Brain microvascular endothelial cell (primary cell): ENCODE results near the gene GHDC.
"Not testable (repeated sequence)": the region's sequence is repeated elsewhere in the genome, so short reads cannot be mapped to it uniquely, and the experiment has no call there.

ENCODE experiments used
- DNase-seq: peaks from one replicate; pipeline ENCODE4 v3.0.0-alpha.2; 2020
- H3K27ac ChIP-seq: fragments of 250-450 bp; sonication (Bioruptor Pico); 2 replicates; pipeline ENCODE4 v1.5.1; 2020; ENCODE audit warnings: mild to moderate bottlenecking, moderate library complexity
- H3K27me3 ChIP-seq: fragments of 250-450 bp; sonication (Bioruptor Pico); replicated peaks from 2 replicates; pipeline ENCODE4 v1.5.1; 2020; ENCODE audit warnings: mild to moderate bottlenecking
- H3K36me3 ChIP-seq: fragments of 250-450 bp; sonication (Bioruptor Pico); replicated peaks from 2 replicates; pipeline ENCODE4 v1.5.1; 2020; ENCODE audit warnings: mild to moderate bottlenecking
- H3K4me3 ChIP-seq: 2 replicates; pipeline ENCODE4 v1.5.1; 2011; ENCODE audit warnings: low read depth, mild to moderate bottlenecking, control low read depth, low read length, moderate library complexity
- CTCF ChIP-seq: IDR thresholded peaks from 2 replicates; pipeline ENCODE4 v1.5.1; 2011; ENCODE audit warnings: low read depth, mild to moderate bottlenecking, moderate library complexity, low read length, control low read depth, inconsistent platforms; ENCODE audit errors: missing control alignments
- in situ Hi-C: cut with HindIII; loops from 2 replicates; pipeline ENCODE4 v1.10.0; 2017; ENCODE audit warnings: low sequenced_read_pairs, low pct_ligation_motif_present

Gene GHDC

DNA sequence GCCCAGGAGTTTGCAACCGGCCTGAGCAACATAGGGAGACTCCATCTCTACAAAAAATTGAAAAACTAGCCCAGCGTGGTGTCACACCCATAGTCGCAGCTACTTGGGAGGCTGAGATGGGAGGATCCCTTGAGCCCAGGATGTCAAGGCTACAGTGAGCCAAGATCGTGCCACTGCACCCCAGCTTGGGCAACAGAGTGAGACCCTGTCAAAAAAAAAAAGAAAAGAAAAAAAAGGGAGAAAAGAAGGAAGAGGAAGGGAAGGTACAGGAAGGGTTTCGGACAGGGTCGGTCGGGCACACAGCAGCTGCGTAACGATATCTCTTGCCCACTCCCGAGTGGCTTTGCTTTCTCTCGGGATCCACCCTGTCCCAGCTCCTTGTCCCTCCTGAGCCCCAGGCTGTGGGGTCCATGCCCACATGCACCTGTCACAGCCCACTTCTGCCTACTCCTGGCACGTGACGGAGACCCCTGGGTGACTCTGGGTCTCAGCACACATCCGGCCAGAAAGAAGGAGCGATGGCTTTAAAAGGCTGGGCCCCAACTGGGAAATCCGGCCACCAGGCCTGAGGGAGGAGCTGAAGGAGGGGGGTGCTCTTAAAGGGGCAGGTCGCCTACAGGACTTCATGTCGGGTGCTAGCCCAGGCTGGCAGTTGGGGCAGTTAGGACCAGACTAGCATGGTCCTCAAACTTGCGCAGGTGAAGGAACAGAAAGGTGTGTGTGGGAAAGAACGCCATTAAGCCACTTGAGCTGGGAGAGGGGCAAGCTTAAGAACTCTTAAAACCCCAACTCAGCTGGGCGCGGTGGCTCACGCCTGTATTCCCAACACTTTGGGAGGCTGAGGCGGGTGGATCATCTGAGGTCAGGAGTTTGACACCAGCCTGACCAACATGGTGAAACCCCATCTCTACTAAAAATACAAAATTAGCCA is at the start of gene GHDC:
GHDC (minus strand) TSS at position 526 of the 931 bp plus-strand sequence. CDS start 913 bp downstream, outside the sequence.
- peak within 1 kb of the TSS; percentile 74 for H3K4me3 ChIP-seq
- peak; percentile 57 for DNase-seq
- no peaks in the 10 kb centered on the region for H3K27me3 ChIP-seq
- H3K27ac ChIP-seq: no peak within 1 kb of the TSS
- H3K36me3 ChIP-seq: no peaks in the 10 kb centered on the region
- TF ChIP-seq CTCF: no peak
- in situ Hi-C loops: no loop called here

DNA sequence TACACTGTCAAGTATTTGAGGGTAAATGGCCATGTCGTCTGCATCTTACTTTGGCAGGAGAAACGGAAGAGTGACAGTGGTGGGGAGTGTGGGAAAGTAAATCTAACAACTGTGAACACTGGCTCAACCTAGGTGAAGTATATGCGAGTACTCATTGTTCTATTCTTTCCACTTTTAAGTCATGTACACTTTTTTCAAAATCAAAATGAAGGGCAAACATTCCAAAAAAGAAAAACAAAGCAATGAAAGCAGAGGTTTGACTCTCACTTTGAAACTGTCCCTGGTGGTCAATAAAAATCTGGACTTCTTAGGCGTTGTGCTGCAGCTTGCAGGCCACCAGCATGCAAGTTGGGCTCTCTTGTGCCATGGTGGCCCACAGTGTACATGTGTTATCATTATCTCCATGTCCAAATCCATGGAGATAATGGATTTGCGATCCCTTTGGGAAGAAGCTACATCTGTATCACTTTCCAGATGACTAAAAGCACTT is 49.2 kb upstream of the GHDC start:
- H3K36me3 ChIP-seq: no peaks in the 10 kb centered on the region
- H3K4me3 ChIP-seq: no peak overlapping the region
- TF ChIP-seq CTCF: no peak
- DNase-seq: no peak
- no peaks in the 10 kb centered on the region for H3K27me3 ChIP-seq
- in situ Hi-C loops: no loop called here
- no peak overlapping the region for H3K27ac ChIP-seq

GRCh38 chr17:42241871-42242270 is 47.6 kb upstream of the GHDC start:
- DNase-seq: no peak
- Histone ChIP-seq H3K4me3 (no peak overlapping the region), H3K27ac (no peak overlapping the region), H3K36me3 (no peaks in the 10 kb centered on the region), H3K27me3 (no peaks in the 10 kb centered on the region)
- TF ChIP-seq CTCF: no peak
- in situ Hi-C loops: no loop called here

- H3K36me3 ChIP-seq, in situ Hi-C loops, DNase-seq, H3K27me3 ChIP-seq, H3K4me3 ChIP-seq: not testable (repeated sequence)
- peak overlapping the region; percentile 26 for H3K27ac ChIP-seq
Observed at GRCh38 chr17:42240863-42241262, 46.6 kb upstream of the GHDC start.

GRCh38 chr17:42240201-42240600 is 45.9 kb upstream of the GHDC start:
- H3K36me3 ChIP-seq: no peaks in the 10 kb centered on the region
- no peak overlapping the region for H3K4me3 ChIP-seq
- no peak for DNase-seq
- H3K27ac ChIP-seq: peak overlapping the region; percentile 26
- H3K27me3 ChIP-seq: no peaks in the 10 kb centered on the region
- in situ Hi-C loops: no loop called here
- TF ChIP-seq CTCF: no peak

GRCh38 chr17:42239576-42239975 is 45.3 kb upstream of the GHDC start:
- H3K4me3 ChIP-seq, H3K27me3 ChIP-seq, H3K36me3 ChIP-seq, DNase-seq, H3K27ac ChIP-seq, in situ Hi-C loops: not testable (repeated sequence)

GRCh38 chr17:42236760-42237159 is 42.5 kb upstream of the GHDC start:
- no peak overlapping the region for H3K27ac ChIP-seq
- no peak overlapping the region for H3K4me3 ChIP-seq
- no peaks in the 10 kb centered on the region for H3K27me3 ChIP-seq
- no peaks in the 10 kb centered on the region for H3K36me3 ChIP-seq
- no peak for TF ChIP-seq CTCF
- DNase-seq: no peak
- in situ Hi-C loops: no loop called here
